A673 (cell line): Measurements from ENCODE around the gene TCIRG1. TPM values are rescaled to one million over a fixed set of nuclear protein-coding genes. Genes with fewer than 3 reads are reported as not detected.

Experiments used
- BruUV-seq: library from RNA; stranded (reverse); fragments of 400-500 nt; replicated peaks from 2 replicates; lab custom pipeline; 2021; lab: Mats Ljungman, UMichigan
- CTCF ChIA-PET: fragments of 300-600 bp; sonication (Branson Sonifier 250); formaldehyde crosslinking; loops from one replicate; lab custom pipeline; 2022; ENCODE audit warnings: antibody characterized with exemption; lab: Charles Lee
- POLR2A ChIA-PET: fragments of 300-600 bp; sonication (Branson Sonifier 250); formaldehyde crosslinking; loops from one replicate; lab custom pipeline; 2022; ENCODE audit warnings: antibody characterized with exemption; ENCODE audit not compliant: low non-redundant PET; lab: Charles Lee
- DNase-seq: peaks from one replicate; pipeline ENCODE4 v3.0.0-alpha.2; 2015; ENCODE audit warnings: low spot score
- H3K27ac ChIP-seq: fragments of 200-600 bp; sonication (generic); 2 replicates; pipeline ENCODE4 v1.5.1; 2016; ENCODE audit warnings: mixed run types, low read depth, mild to moderate bottlenecking, mixed read lengths, antibody characterized with exemption, low read length; ENCODE audit not compliant: poor library complexity, severe bottlenecking
- H3K27me3 ChIP-seq: fragments of 200-600 bp; sonication (generic); replicated peaks from 2 replicates; pipeline ENCODE4 v1.6.1; 2017; ENCODE audit warnings: mixed run types, low read depth, mild to moderate bottlenecking, mixed read lengths, antibody characterized with exemption, low read length; ENCODE audit not compliant: insufficient read depth, poor library complexity
- H3K36me3 ChIP-seq: fragments of 200-600 bp; sonication (generic); 2 replicates; pipeline ENCODE4 v1.6.1; 2016; ENCODE audit warnings: mixed run types, mild to moderate bottlenecking, mixed read lengths, antibody characterized with exemption, low read length; ENCODE audit not compliant: insufficient read depth, poor library complexity, severe bottlenecking
- H3K4me1 ChIP-seq: fragments of 200-600 bp; sonication (generic); 2 replicates; pipeline ENCODE4 v1.6.1; 2017; ENCODE audit warnings: mixed run types, mild to moderate bottlenecking, mixed read lengths, antibody characterized with exemption, low read length; ENCODE audit not compliant: insufficient read depth, poor library complexity, severe bottlenecking
- H3K4me3 ChIP-seq: fragments of 200-600 bp; sonication (generic); 2 replicates; pipeline ENCODE4 v1.5.1; 2016; ENCODE audit warnings: low read depth, mixed run types, mild to moderate bottlenecking, mixed read lengths, low read length; ENCODE audit not compliant: poor library complexity, severe bottlenecking
- H3K9me3 ChIP-seq: fragments of 200-600 bp; sonication (generic); 2 replicates; pipeline ENCODE4 v1.6.1; 2016; ENCODE audit warnings: mixed run types, low read depth, mild to moderate bottlenecking, mixed read lengths, antibody characterized with exemption, low read length; ENCODE audit not compliant: poor library complexity, severe bottlenecking
- CTCF ChIP-seq: fragments of 300-800, 200-600 bp; sonication (generic); conservative IDR thresholded peaks from 2 replicates; pipeline ENCODE4 v1.5.1; 2017; ENCODE audit warnings: low read depth, mild to moderate bottlenecking, antibody characterized with exemption, low read length, moderate library complexity, mixed read lengths
- EZH2 ChIP-seq: fragments of 200-600 bp; sonication (generic); IDR thresholded peaks from 2 replicates; pipeline ENCODE4 v1.6.1; 2017; ENCODE audit warnings: borderline replicate concordance, low read depth, mild to moderate bottlenecking, mixed read lengths, antibody characterized with exemption, low read length; ENCODE audit not compliant: poor library complexity, severe bottlenecking
- intact Hi-C: fragments of 100-400 bp; cut with micrococcal nuclease; formaldehyde crosslinking; loops from one replicate; pipeline ENCODE4 v1.10.0; 2022; ENCODE audit not compliant: unreplicated experiment
- total RNA-seq: library from RNA; stranded (reverse); gene quantifications from 2 replicates; pipeline ENCODE4 v1.2.3, GENCODE V29; 2021

The TCIRG1 gene
- total RNA-seq, 1 experiment from 2014 or later = 15.0 TPM

GRCh38 chr11:68071281-68072048 lies 32.6 kb downstream of the TCIRG1 start:
- no TSS peak for BruUV-seq
- no peaks in the 10 kb centered on the region for H3K4me1 ChIP-seq
- no peak overlapping the region for H3K4me3 ChIP-seq
- no peak overlapping the region for H3K27ac ChIP-seq
- no peaks in the 10 kb centered on the region for H3K9me3 ChIP-seq
- DNase-seq = no peak
- ChIA-PET POLR2A (no interaction called here), CTCF (no interaction called here)
- H3K36me3 ChIP-seq = peaks cover 21% of the 10 kb centered on the region
- no peak for TF ChIP-seq EZH2
- TF ChIP-seq CTCF = no peak
- H3K27me3 ChIP-seq = no peaks in the 10 kb centered on the region
- intact Hi-C loops = no loop called here

DNA sequence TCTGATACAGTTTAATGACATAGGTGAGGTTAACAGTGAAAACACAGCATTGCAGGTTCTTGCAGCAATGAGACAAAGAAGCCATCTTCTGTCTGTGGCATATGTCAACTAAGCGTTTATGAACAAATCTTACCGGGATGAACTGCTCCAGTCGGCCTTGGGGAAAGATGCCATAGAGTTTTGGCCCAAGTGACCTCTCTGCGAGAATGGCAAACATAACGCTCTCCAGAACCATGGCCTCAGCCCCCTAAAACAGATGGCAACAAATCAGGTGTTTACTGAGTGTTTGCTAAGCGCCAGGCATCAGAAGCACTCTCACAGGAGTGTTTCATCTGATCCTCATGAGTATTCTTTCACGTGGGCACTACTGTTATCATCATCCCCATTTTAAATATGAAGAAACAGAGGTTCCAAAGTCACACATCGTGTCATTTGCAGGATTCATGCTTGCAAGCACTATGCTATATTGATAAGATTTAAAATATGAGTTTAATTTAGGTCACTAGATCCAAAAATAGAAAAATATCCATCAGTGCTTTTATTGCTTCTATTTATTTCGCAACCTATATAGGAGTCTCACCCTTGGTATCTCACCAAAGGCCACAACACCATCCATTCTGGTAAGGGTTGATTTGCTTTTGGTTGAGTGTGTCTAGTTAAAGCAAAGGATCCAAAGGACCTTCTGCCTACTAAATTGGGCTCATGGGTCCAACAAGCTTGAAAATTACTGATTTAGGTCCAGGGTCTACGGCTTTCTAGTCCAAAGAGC lies 35.9 kb downstream of the TCIRG1 start:
- no peaks in the 10 kb centered on the region for H3K27me3 ChIP-seq
- POLR2A ChIA-PET = no interaction called here
- intact Hi-C loops = no loop called here
- DNase-seq = no peak
- H3K36me3 ChIP-seq = peaks cover 6% of the 10 kb centered on the region
- CTCF ChIA-PET = no interaction called here
- no peak overlapping the region for H3K4me3 ChIP-seq
- TF ChIP-seq EZH2 (no peak), CTCF (no peak)
- BruUV-seq = no TSS peak
- H3K4me1 ChIP-seq = no peaks in the 10 kb centered on the region
- no peaks in the 10 kb centered on the region for H3K9me3 ChIP-seq
- no peak overlapping the region for H3K27ac ChIP-seq

- Histone ChIP-seq H3K36me3 (no peaks in the 10 kb centered on the region), H3K27ac (no peak overlapping the region), H3K27me3 (no peaks in the 10 kb centered on the region), H3K4me1 (no peaks in the 10 kb centered on the region), H3K9me3 (no peaks in the 10 kb centered on the region), H3K4me3 (no peak overlapping the region)
- no TSS peak for BruUV-seq
- TF ChIP-seq EZH2 (no peak), CTCF (peak; percentile 25; the same call in 1 of the 2 replicates)
- no peak for DNase-seq
- intact Hi-C loops = no loop called here
- ChIA-PET POLR2A (no interaction called here), CTCF (no interaction called here)
Measured at GRCh38 chr11:68076371-68077042, 37.7 kb downstream of the TCIRG1 start.
